CD14-positive monocyte (primary cell): ENCODE measurements around the gene SLC38A1. TPM values are rescaled to one million over a fixed set of nuclear protein-coding genes. Genes with fewer than 3 reads are reported as not detected.
A peak's percentile ranks its signal among the peaks of the same experiment; 100 is the strongest.

Source experiments
- DNase-seq, 3 donors: peaks; one replicate each; pipeline ENCODE4 v3.0.0-alpha.2; 2011 to 2022
- H2AFZ ChIP-seq: 2 replicates; pipeline ENCODE4 v1.6.0; 2012; ENCODE audit warnings: mild to moderate bottlenecking, low read depth, low read length, inconsistent platforms; ENCODE audit not compliant: insufficient read depth, poor library complexity, severe bottlenecking
- H3K27ac ChIP-seq, 2 donors: 1 replicate in 1 of 2; 2 replicates in 1 of 2; pipeline ENCODE4 v1.5.1; 2012 to 2013; ENCODE audit warnings: low read length in 2 of 2, control low read depth in 1 of 2, inconsistent platforms in 1 of 2, low read depth in 1 of 2, mild to moderate bottlenecking in 1 of 2
- H3K27me3 ChIP-seq, 2 donors: one replicate each; pipeline versions ENCODE4 v1.6.0 to v1.6.1; 2011 to 2013; ENCODE audit warnings: low read length in 2 of 2; ENCODE audit not compliant: control insufficient read depth in 2 of 2, insufficient read depth in 2 of 2
- H3K36me3 ChIP-seq, 2 donors: replicated peaks in 1 of 2; 1 replicate in 1 of 2; 2 replicates in 1 of 2; pipeline versions ENCODE4 v1.5.1 to v1.6.1; 2012 to 2013; ENCODE audit warnings: low read length in 2 of 2, control low read depth in 1 of 2, inconsistent platforms in 1 of 2, mild to moderate bottlenecking in 1 of 2; ENCODE audit not compliant: insufficient read depth in 2 of 2, control insufficient read depth in 1 of 2
- H3K4me1 ChIP-seq, 2 donors: 1 replicate in 1 of 2; 2 replicates in 1 of 2; pipeline versions ENCODE4 v1.5.1 to v1.6.1; 2012 to 2013; ENCODE audit warnings: low read length in 2 of 2, control low read depth in 1 of 2, inconsistent platforms in 1 of 2, mild to moderate bottlenecking in 1 of 2, moderate library complexity in 1 of 2; ENCODE audit not compliant: insufficient read depth in 2 of 2, control insufficient read depth in 1 of 2
- H3K4me2 ChIP-seq: replicated peaks from 2 replicates; pipeline ENCODE3; 2012; ENCODE audit warnings: low read length, moderate library complexity, mild to moderate bottlenecking; ENCODE audit not compliant: poor library complexity, severe bottlenecking; ENCODE audit errors: extremely low read depth
- H3K4me3 ChIP-seq, 3 experiments: fragments of 200-600 bp in 1 of 3; sonication (generic) in 1 of 3; replicated peaks in 1 of 3; 1 replicate in 2 of 3; 2 replicates in 1 of 3; pipeline ENCODE4 v1.5.1; 2011 to 2013; ENCODE audit warnings: low read length in 3 of 3, mild to moderate bottlenecking in 3 of 3, control low read depth in 2 of 3, low read depth in 2 of 3, inconsistent platforms in 1 of 3, moderate library complexity in 1 of 3
- H3K79me2 ChIP-seq: 2 replicates; pipeline ENCODE4 v1.6.0; 2012; ENCODE audit warnings: mild to moderate bottlenecking, control low read depth, inconsistent platforms, low read length, moderate library complexity; ENCODE audit not compliant: insufficient read depth
- H3K9ac ChIP-seq: 2 replicates; pipeline ENCODE4 v1.6.0; 2017; ENCODE audit warnings: low read length, mild to moderate bottlenecking; ENCODE audit not compliant: insufficient read depth, poor library complexity, severe bottlenecking
- H3K9me3 ChIP-seq, 2 donors: replicated peaks in 1 of 2; 1 replicate in 1 of 2; 2 replicates in 1 of 2; pipeline versions ENCODE4 v1.5.1 to v1.6.1; 2012 to 2013; ENCODE audit warnings: low read length in 2 of 2, control low read depth in 1 of 2; ENCODE audit not compliant: control insufficient read depth in 1 of 2, insufficient read depth in 1 of 2
- H4K20me1 ChIP-seq: 2 replicates; pipeline ENCODE4 v1.6.0; 2012; ENCODE audit warnings: mild to moderate bottlenecking, low read length, control low read depth, moderate library complexity; ENCODE audit not compliant: insufficient read depth
- H3K27ac Mint-ChIP-seq, 7 donors: one replicate each; pipeline ENCODE4 v1.8.0; 2020; ENCODE audit warnings: mild to moderate bottlenecking in 7 of 7, mixed read lengths in 7 of 7, moderate library complexity in 6 of 7, inconsistent platforms in 2 of 7
- H3K27me3 Mint-ChIP-seq, 3 donors: one replicate each; pipeline ENCODE4 v1.8.0; 2021 to 2022; ENCODE audit warnings: low read depth in 3 of 3, mild to moderate bottlenecking in 3 of 3, mixed read lengths in 3 of 3, moderate library complexity in 3 of 3, inconsistent platforms in 1 of 3
- H3K36me3 Mint-ChIP-seq, 2 donors: one replicate each; pipeline ENCODE4 v1.8.0; 2020; ENCODE audit warnings: mixed read lengths in 2 of 2, inconsistent platforms in 1 of 2, mild to moderate bottlenecking in 1 of 2
- H3K4me1 Mint-ChIP-seq: one replicate; pipeline ENCODE4 v1.8.0; 2020; ENCODE audit warnings: mild to moderate bottlenecking, mixed read lengths
- H3K4me3 Mint-ChIP-seq, 2 donors: one replicate each; pipeline ENCODE4 v1.8.0; 2020; ENCODE audit warnings: mild to moderate bottlenecking in 2 of 2, mixed read lengths in 2 of 2, moderate library complexity in 1 of 2
- H3K9me3 Mint-ChIP-seq, 7 donors: one replicate each; pipeline ENCODE4 v1.8.0; 2020 to 2022; ENCODE audit warnings: mixed read lengths in 7 of 7, mild to moderate bottlenecking in 6 of 7, moderate library complexity in 6 of 7, inconsistent platforms in 2 of 7
- CTCF ChIP-seq: fragments of 200-600 bp; IDR thresholded peaks from one replicate; pipeline ENCODE4 v1.8.0; 2022; ENCODE audit warnings: antibody characterized with exemption, mild to moderate bottlenecking
- WGBS: methylation state at CpG from one replicate; pipeline ENCODE4 v1.1.5; 2013; ENCODE audit warnings: missing lambda C conversion rate; ENCODE audit not compliant: insufficient coverage; 5-methylcytosine and 5-hydroxymethylcytosine counted together
- intact Hi-C, 2 donors: fragments of 100-400 bp; cut with micrococcal nuclease; formaldehyde crosslinking; loops; one replicate each; pipeline versions ENCODE4 v1.15.0 to v1.15.1; 2023
- polyA plus RNA-seq, 3 donors: library from polyadenylated mRNA; depleted of rRNA in 1 of 3; unstranded in 2 of 3; stranded (reverse) in 1 of 3; fragments of 300-500 nt in 2 of 3; fragments of >200 nt in 1 of 3; fragmentation: Illumina TruSeq in 2 of 3; gene quantifications; 1 replicate in 2 of 3; 2 replicates in 1 of 3; pipeline ENCODE4 v1.2.3, GENCODE V29; 2012 to 2021

SLC38A1 gene
- polyA plus RNA-seq, 3 donors = 0.92 to 1.9 (median 1.6) TPM

GRCh38 chr12:46230983-46231382 lies 37.9 kb downstream of the SLC38A1 start:
- intact Hi-C loops = no loop called here
- H3K9me3 ChIP-seq = no peaks in the 10 kb centered on the region
- Mint-ChIP-seq H3K27me3 (no peaks in the 10 kb centered on the region), H3K4me3 (no peak overlapping the region), H3K36me3 (no peaks in the 10 kb centered on the region), H3K27ac (no peak overlapping the region), H3K9me3 (peaks cover 0 to 3% (median 0%) of the 10 kb centered on the region in 7 donors), H3K4me1 (peaks cover 47% of the 10 kb centered on the region)
- H3K36me3 ChIP-seq = no peaks in the 10 kb centered on the region
- TF ChIP-seq CTCF = no peak
- H3K4me1 ChIP-seq = peaks cover 29 to 36% of the 10 kb centered on the region in 2 donors
- no peaks in the 10 kb centered on the region for H4K20me1 ChIP-seq
- H3K4me3 ChIP-seq = no peak overlapping the region
- H3K27me3 ChIP-seq = no peaks in the 10 kb centered on the region
- no peaks in the 10 kb centered on the region for H3K79me2 ChIP-seq
- DNase-seq = no peak
- no peak overlapping the region for H2AFZ ChIP-seq
- H3K27ac ChIP-seq = no peak overlapping the region
- H3K4me2 ChIP-seq = no peak overlapping the region
- WGBS = no CpG with 5 or more reads among the region's 5 CpGs
- no peak overlapping the region for H3K9ac ChIP-seq

- no peaks in the 10 kb centered on the region for H3K79me2 ChIP-seq
- Mint-ChIP-seq H3K36me3 (no peaks in the 10 kb centered on the region), H3K4me3 (no peak overlapping the region)
Measured at GRCh38 chr12:46230306-46230705, 38.5 kb downstream of the SLC38A1 start.

More at GRCh38 chr12:46230306-46230705, 38.5 kb downstream of the SLC38A1 start:
- no peak overlapping the region for H3K4me3 ChIP-seq
- TF ChIP-seq CTCF = no peak
- peaks cover 40% of the 10 kb centered on the region for H3K4me1 Mint-ChIP-seq
- peaks cover 0 to 3% (median 0%) of the 10 kb centered on the region in 7 donors for H3K9me3 Mint-ChIP-seq
- H3K9ac ChIP-seq = no peak overlapping the region
- no peak overlapping the region for H3K4me2 ChIP-seq
- H3K27ac Mint-ChIP-seq = peak overlapping the region in 2 of 7 donors; percentile 39 to 63
- no peaks in the 10 kb centered on the region for H3K27me3 Mint-ChIP-seq
- peaks cover 28 to 29% of the 10 kb centered on the region in 2 donors for H3K4me1 ChIP-seq
- H3K27ac ChIP-seq = no peak overlapping the region
- H3K27me3 ChIP-seq = no peaks in the 10 kb centered on the region
- intact Hi-C loops = no loop called here
- no peaks in the 10 kb centered on the region for H3K9me3 ChIP-seq
- peak in 2 of 3 donors; percentile 36 to 38 for DNase-seq
- no peaks in the 10 kb centered on the region for H3K36me3 ChIP-seq
- H2AFZ ChIP-seq = no peak overlapping the region
- WGBS = no CpG with 5 or more reads among the region's 2 CpGs
- no peaks in the 10 kb centered on the region for H4K20me1 ChIP-seq
